Transverse colon (tissue), 4 donors: ENCODE measurements around the gene MXD4. TPM values are rescaled to one million over a fixed set of nuclear protein-coding genes. Genes with fewer than 3 reads are reported as not detected.

ENCODE experiments used
- DNase-seq: peaks from one replicate; pipeline ENCODE4 v3.0.0-alpha.2; 2019
- H3K27ac ChIP-seq, 4 donors: fragments of 200-600 bp; sonication (generic); 2 replicates each; pipeline ENCODE4 v1.5.1; 2016 to 2018; ENCODE audit warnings: inconsistent platforms in 4 of 4
- H3K27me3 ChIP-seq: fragments of 200-600 bp; sonication (generic); 2 replicates; pipeline ENCODE4 v1.5.1; 2017; ENCODE audit warnings: inconsistent platforms
- H3K36me3 ChIP-seq, 4 donors: fragments of 200-600 bp; sonication (generic); 2 replicates each; pipeline ENCODE4 v1.5.1; 2017 to 2019; ENCODE audit warnings: inconsistent platforms in 4 of 4
- H3K4me1 ChIP-seq, 4 donors: fragments of 200-600 bp; sonication (generic); 2 replicates each; pipeline ENCODE4 v1.5.1; 2017 to 2020; ENCODE audit warnings: inconsistent platforms in 4 of 4
- H3K4me3 ChIP-seq, 4 donors: fragments of 200-600 bp; sonication (generic); 1 replicate in 1 of 4; 2 replicates in 3 of 4; pipeline versions ENCODE4 v1.5.1 to v1.6.1; 2017 to 2019; ENCODE audit warnings: inconsistent platforms in 4 of 4
- H3K9me3 ChIP-seq, 2 donors: fragments of 200-600 bp; sonication (generic); 2 replicates each; pipeline ENCODE4 v1.5.1; 2017 to 2019; ENCODE audit warnings: inconsistent platforms in 2 of 2
- CTCF ChIP-seq, 5 experiments: fragments of 200-600 bp in 3 of 5; fragments of 450-650 bp in 2 of 5; sonication (generic) in 3 of 5; IDR thresholded peaks; 1 replicate in 2 of 5; 2 replicates in 3 of 5; pipeline ENCODE4 v1.5.1; 2016 to 2017; ENCODE audit warnings: antibody characterized with exemption in 5 of 5, inconsistent platforms in 3 of 5, mild to moderate bottlenecking in 2 of 5, moderate library complexity in 1 of 5
- EP300 ChIP-seq: sonication (generic); formaldehyde crosslinking; IDR thresholded peaks from one replicate; pipeline ENCODE4 v1.6.1; 2017; ENCODE audit warnings: antibody characterized with exemption, low read depth
- POLR2A ChIP-seq: fragments of 450-650 bp; IDR thresholded peaks from one replicate; pipeline ENCODE4 v1.6.1; 2016; ENCODE audit warnings: antibody characterized with exemption, mild to moderate bottlenecking, moderate library complexity
- POLR2AphosphoS5 ChIP-seq, 3 donors: sonication (generic); formaldehyde crosslinking; IDR thresholded peaks; one replicate each; pipeline ENCODE4 v1.6.1; 2016; ENCODE audit warnings: antibody characterized with exemption in 3 of 3
- WGBS, 2 donors: methylation state at CpG; one replicate each; pipeline ENCODE4 v1.1.5; 2018; ENCODE audit warnings: low coverage in 1 of 2; 5-methylcytosine and 5-hydroxymethylcytosine counted together
- in situ Hi-C, 4 donors: fragments of 200-750 bp; cut with MboI; loops; one replicate each; pipeline versions ENCODE4 v1.15.0 to v1.15.1; 2017; ENCODE audit warnings: low sequenced_read_pairs in 3 of 4, low pct_ligation_motif_present in 1 of 4, low pct_unique_long_range_greater_than_20kb in 1 of 4
- intact Hi-C: fragments of 100-400 bp; cut with DNase I; formaldehyde crosslinking; loops from one replicate; pipeline ENCODE4 v1.15.1; 2023; ENCODE audit warnings: low total_unique reads
- total RNA-seq, 4 donors: library from RNA; depleted of rRNA; stranded (reverse); fragments of >200 nt; gene quantifications; one replicate each; pipeline ENCODE4 v1.1.0, GENCODE V29; 2016

Gene MXD4
- total RNA-seq, 4 donors from 2014 or later: 48.1 to 101 (median 57.7) TPM

GRCh38 chr4:2270341-2271165 lies 8.6 kb upstream of the MXD4 start:
- TF ChIP-seq CTCF (IDR thresholded peaks at IDR 0.05): no peak
- no peak for TF ChIP-seq POLR2A
- TF ChIP-seq POLR2AphosphoS5 (IDR thresholded peaks at IDR 0.05): no peak
- TF ChIP-seq EP300: no peak
- 92% methylated on average over 20 of the region's 34 CpGs; no CpG with 5 or more reads in 1 of the 2 donors for WGBS, 2 donors

GRCh38 chr4:2269618-2270163 lies 7.8 kb upstream of the MXD4 start:
- intact Hi-C loops: no loop called here
- H3K4me3 ChIP-seq: no peak overlapping the region
- no peaks in the 10 kb centered on the region for H3K36me3 ChIP-seq
- H3K9me3 ChIP-seq: no peaks in the 10 kb centered on the region
- WGBS, 2 donors: 85% methylated on average over 12 of the region's 12 CpGs; no CpG with 5 or more reads in 1 of the 2 donors
- H3K27me3 ChIP-seq: no peaks in the 10 kb centered on the region
- in situ Hi-C loops: loop anchor here in 1 of 4 donors (10.0 kb wide), 1 partner anchor 45 kb away; no protein-coding TSS in a partner anchor
- peaks cover 6 to 19% (median 9%) of the 10 kb centered on the region in 4 donors for H3K4me1 ChIP-seq
- no peak for TF ChIP-seq POLR2A
- no peak for TF ChIP-seq CTCF (IDR thresholded peaks at IDR 0.05)
- no peak for TF ChIP-seq EP300
- no peak for TF ChIP-seq POLR2AphosphoS5 (IDR thresholded peaks at IDR 0.05)
- DNase-seq: no peak
- H3K27ac ChIP-seq: no peak overlapping the region

More at GRCh38 chr4:2270341-2271165, 8.6 kb upstream of the MXD4 start:
- Histone ChIP-seq H3K4me3 (no peak overlapping the region), H3K27me3 (no peaks in the 10 kb centered on the region), H3K36me3 (no peaks in the 10 kb centered on the region), H3K9me3 (no peaks in the 10 kb centered on the region), H3K4me1 (peaks cover 6 to 13% (median 9%) of the 10 kb centered on the region in 4 donors), H3K27ac (no peak overlapping the region)
- in situ Hi-C loops (loop anchor here in 1 of 4 donors (10.0 kb wide), 1 partner anchor 46 kb away; no protein-coding TSS in a partner anchor), intact Hi-C loops (no loop called here)
- DNase-seq: no peak

- no peak for TF ChIP-seq POLR2AphosphoS5 (IDR thresholded peaks at IDR 0.05)
- no peak for TF ChIP-seq POLR2A
- TF ChIP-seq EP300: no peak
- TF ChIP-seq CTCF (IDR thresholded peaks at IDR 0.05): no peak
- WGBS, 2 donors: 73% methylated on average over 6 of the region's 6 CpGs; no CpG with 5 or more reads in 1 of the 2 donors
- Histone ChIP-seq H3K27ac (no peak overlapping the region), H3K4me3 (no peak overlapping the region), H3K9me3 (no peaks in the 10 kb centered on the region), H3K4me1 (peaks cover 6 to 19% (median 9%) of the 10 kb centered on the region in 4 donors), H3K36me3 (no peaks in the 10 kb centered on the region), H3K27me3 (no peaks in the 10 kb centered on the region)
- intact Hi-C loops (no loop called here), in situ Hi-C loops (no loop called here)
- DNase-seq: no peak
Observed at GRCh38 chr4:2269206-2269531, 7.3 kb upstream of the MXD4 start.

GRCh38 chr4:2268357-2269205 lies 6.7 kb upstream of the MXD4 start:
- H3K4me3 ChIP-seq: no peak overlapping the region
- H3K27me3 ChIP-seq: no peaks in the 10 kb centered on the region
- 80% methylated on average over 22 of the region's 22 CpGs; no CpG with 5 or more reads in 1 of the 2 donors for WGBS, 2 donors
- no peaks in the 10 kb centered on the region for H3K9me3 ChIP-seq
- DNase-seq: no peak
- no peak overlapping the region for H3K27ac ChIP-seq
- no peaks in the 10 kb centered on the region for H3K36me3 ChIP-seq
- H3K4me1 ChIP-seq: peaks cover 6 to 19% (median 9%) of the 10 kb centered on the region in 4 donors
- intact Hi-C loops: no loop called here
- in situ Hi-C loops: no loop called here
- TF ChIP-seq CTCF (IDR thresholded peaks at IDR 0.05) (no peak), POLR2A (no peak), POLR2AphosphoS5 (IDR thresholded peaks at IDR 0.05) (no peak), EP300 (no peak)
